HUDEP-2 (cell line): ENCODE data around the gene ICE1.
"Not testable (repeated sequence)": the region's sequence is repeated elsewhere in the genome, so short reads cannot be mapped to it uniquely, and the experiment has no call there.

Source experiments
- DNase-seq, 76 experiments: peaks; one replicate each; lab custom pipeline; 2025; ENCODE audit not compliant: unreplicated experiment in 76 of 76; lab: John Stamatoyannopoulos, UW

The ICE1 gene

GRCh38 chr5:5421961-5422818, at the start of gene ICE1:
Gene ICE1 (plus strand): TSS chr5:5422677. CDS start chr5:5422916, 239 bp downstream.
- DNase-seq, result peak in 75 of 76 experiments; percentile 17 to 96 (median 89)

GRCh38 chr5:5372930-5373329, 49.5 kb upstream of the ICE1 start:
- DNase-seq, result no peak

GRCh38 chr5:5373351-5373989, 49.0 kb upstream of the ICE1 start:
- no peak for DNase-seq

GRCh38 chr5:5374009-5374715, 48.3 kb upstream of the ICE1 start:
- no peak for DNase-seq

GRCh38 chr5:5377780-5378179, 44.7 kb upstream of the ICE1 start:
- no peak for DNase-seq

- DNase-seq, result no peak
Observed at GRCh38 chr5:5378531-5378930, 43.9 kb upstream of the ICE1 start.

GRCh38 chr5:5380298-5380697, 42.2 kb upstream of the ICE1 start:
- DNase-seq, result no peak

GRCh38 chr5:5381310-5381913, 41.1 kb upstream of the ICE1 start:
- DNase-seq, result no peak

GRCh38 chr5:5383461-5383860, 39.0 kb upstream of the ICE1 start:
- no peak for DNase-seq

GRCh38 chr5:5384660-5385330, 37.7 kb upstream of the ICE1 start:
- DNase-seq, result no peak

- DNase-seq, result no peak
Observed at GRCh38 chr5:5385331-5385662, 37.2 kb upstream of the ICE1 start.

GRCh38 chr5:5386329-5386728, 36.1 kb upstream of the ICE1 start:
- DNase-seq, result no peak

- DNase-seq, result no peak
Observed at GRCh38 chr5:5387192-5387591, 35.3 kb upstream of the ICE1 start.

- no peak for DNase-seq
Observed at GRCh38 chr5:5387777-5388176, 34.7 kb upstream of the ICE1 start.

- DNase-seq, result peak in 5 of 76 experiments; percentile 0 to 11 (median 4)
Observed at GRCh38 chr5:5390121-5390869, 32.2 kb upstream of the ICE1 start.

- DNase-seq, result not testable (repeated sequence)
Observed at GRCh38 chr5:5392504-5392903, 30.0 kb upstream of the ICE1 start.

GRCh38 chr5:5394384-5394986, 28.0 kb upstream of the ICE1 start:
- peak in 24 of 76 experiments; percentile 3 to 47 (median 10) for DNase-seq

GRCh38 chr5:5395093-5395492, 27.4 kb upstream of the ICE1 start:
- DNase-seq, result not testable (repeated sequence)

- no peak for DNase-seq
Observed at GRCh38 chr5:5398071-5398470, 24.4 kb upstream of the ICE1 start.
